Measurements from ENCODE around the gene DNPEP.

DNA sequence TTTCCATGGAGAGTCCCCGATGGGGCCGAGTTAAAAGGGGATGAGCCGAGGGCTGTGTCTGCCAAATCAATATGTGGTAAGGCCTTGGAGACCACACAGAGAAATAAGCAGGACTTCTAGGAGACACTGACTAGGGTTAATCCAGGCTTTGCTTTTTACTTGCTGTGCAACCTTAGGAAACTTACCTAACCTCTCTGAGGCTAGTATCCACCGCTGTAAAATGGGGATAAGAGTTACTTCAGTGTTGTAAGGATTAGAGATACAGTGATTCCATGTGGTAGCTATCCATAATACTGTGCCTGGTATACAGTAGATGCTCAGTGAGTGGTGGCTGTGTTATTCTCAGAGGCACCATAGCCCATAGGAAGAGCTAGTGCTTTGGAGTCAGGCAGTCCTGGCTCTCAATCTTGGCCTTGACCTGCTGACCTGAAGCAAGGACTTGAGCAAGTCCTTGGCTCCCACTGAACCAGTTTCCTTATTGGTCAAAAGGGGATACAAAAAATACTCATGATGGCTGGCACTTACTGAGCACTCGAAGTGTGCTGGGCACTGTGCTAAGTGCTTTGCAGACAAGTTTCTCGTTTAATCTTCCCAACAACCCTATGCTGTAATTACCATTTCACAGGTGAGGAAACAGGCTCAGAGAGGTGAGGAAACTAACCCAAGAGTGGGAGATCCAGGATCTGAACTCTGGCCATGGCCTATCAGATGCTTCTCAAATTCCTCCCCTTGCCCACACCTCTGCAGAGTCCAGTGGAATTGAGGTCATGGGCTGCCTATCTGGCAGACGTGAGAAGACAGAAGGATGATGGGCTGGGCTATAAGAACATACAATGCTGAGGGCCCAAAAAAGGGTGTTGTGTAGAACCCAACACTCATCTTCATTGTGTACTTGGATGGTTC lies 18.5 kb upstream of the DNPEP start:
- TF ChIP-seq, protein P1, sequence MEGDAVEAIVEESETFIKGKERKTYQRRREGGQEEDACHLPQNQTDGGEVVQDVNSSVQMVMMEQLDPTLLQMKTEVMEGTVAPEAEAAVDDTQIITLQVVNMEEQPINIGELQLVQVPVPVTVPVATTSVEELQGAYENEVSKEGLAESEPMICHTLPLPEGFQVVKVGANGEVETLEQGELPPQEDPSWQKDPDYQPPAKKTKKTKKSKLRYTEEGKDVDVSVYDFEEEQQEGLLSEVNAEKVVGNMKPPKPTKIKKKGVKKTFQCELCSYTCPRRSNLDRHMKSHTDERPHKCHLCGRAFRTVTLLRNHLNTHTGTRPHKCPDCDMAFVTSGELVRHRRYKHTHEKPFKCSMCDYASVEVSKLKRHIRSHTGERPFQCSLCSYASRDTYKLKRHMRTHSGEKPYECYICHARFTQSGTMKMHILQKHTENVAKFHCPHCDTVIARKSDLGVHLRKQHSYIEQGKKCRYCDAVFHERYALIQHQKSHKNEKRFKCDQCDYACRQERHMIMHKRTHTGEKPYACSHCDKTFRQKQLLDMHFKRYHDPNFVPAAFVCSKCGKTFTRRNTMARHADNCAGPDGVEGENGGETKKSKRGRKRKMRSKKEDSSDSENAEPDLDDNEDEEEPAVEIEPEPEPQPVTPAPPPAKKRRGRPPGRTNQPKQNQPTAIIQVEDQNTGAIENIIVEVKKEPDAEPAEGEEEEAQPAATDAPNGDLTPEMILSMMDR (conservative IDR thresholded peaks at IDR 0.05; ENCODE audit: low read depth, low read length), result no peak
- TF ChIP-seq EZH2 (IDR thresholded peaks at IDR 0.05; ENCODE audit: borderline replicate concordance, low read depth, low read length, poor library complexity, severe bottlenecking), result no peak

Data from A673 (cell line).